ENCODE data around the gene CD302. TPM values are rescaled to one million over a fixed set of nuclear protein-coding genes. Genes with fewer than 3 reads are reported as not detected.
"Not testable (repeated sequence)": the region's sequence is repeated elsewhere in the genome, so short reads cannot be mapped to it uniquely, and the experiment has no call there.

CD302 gene
- total and polyA plus RNA-seq, 2 experiments from 2014 or later: 10.5 to 13.9 TPM

- peaks cover 31% of the 10 kb centered on the region for H4K20me1 ChIP-seq (ENCODE audit: insufficient read depth)
- peaks cover 69% of the 10 kb centered on the region for H3K36me3 ChIP-seq (ENCODE audit: low read depth)
- no peak overlapping the region for H3K9ac ChIP-seq
- in situ Hi-C loops (cut with MboI): no loop called here
- H3K4me2 ChIP-seq (ENCODE audit: unreplicated experiment): peak overlapping the region; percentile 24
- H3K27me3 ChIP-seq (replicated peaks; ENCODE audit: insufficient read depth): no peaks in the 10 kb centered on the region
- H2AFZ ChIP-seq: no peak overlapping the region
- H3K9me2 ChIP-seq (ENCODE audit: insufficient read depth): no peaks in the 10 kb centered on the region
- 32 to 39% methylated on average over 3 of the region's 3 CpGs for WGBS, 2 experiments (ENCODE audit: low coverage in 1 of 2, low lambda C conversion rate in 2 of 2, missing lambda C conversion rate in 2 of 2)
- H3K79me2 ChIP-seq (ENCODE audit: insufficient read depth): peaks cover 100% of the 10 kb centered on the region
- peak; percentile 43 for DNase-seq
- H3K9me3 ChIP-seq (ENCODE audit: low read depth): no peaks in the 10 kb centered on the region
- no peak overlapping the region for H3K4me3 ChIP-seq
- TF ChIP-seq EZH2 (IDR thresholded peaks at IDR 0.05; ENCODE audit: insufficient read depth, poor library complexity, severe bottlenecking) (no peak), EZH2phosphoT487 (IDR thresholded peaks at IDR 0.05; ENCODE audit: insufficient read depth, low read depth) (no peak)
- H3K4me1 ChIP-seq (ENCODE audit: insufficient read depth): peaks cover 28% of the 10 kb centered on the region
- peak overlapping the region; percentile 48 for H3K27ac ChIP-seq
- peaks cover 27% of the 10 kb centered on the region for H3F3A ChIP-seq (ENCODE audit: insufficient read depth)
Measured at GRCh38 chr2:159736048-159736447, 62.0 kb downstream of the CD302 start.

- Histone ChIP-seq H3K9me2 (ENCODE audit: insufficient read depth) (no peaks in the 10 kb centered on the region), H3K79me2 (ENCODE audit: insufficient read depth) (peaks cover 100% of the 10 kb centered on the region), H3K27me3 (replicated peaks; ENCODE audit: insufficient read depth) (no peaks in the 10 kb centered on the region), H3K4me3 (no peak overlapping the region), H3K9ac (no peak overlapping the region), H2AFZ (no peak overlapping the region), H3K36me3 (ENCODE audit: low read depth) (peaks cover 71% of the 10 kb centered on the region), H3K9me3 (ENCODE audit: low read depth) (no peaks in the 10 kb centered on the region), H3K4me2 (ENCODE audit: unreplicated experiment) (peak overlapping the region; percentile 24), H3K27ac (peak overlapping the region; percentile 48), H3K4me1 (ENCODE audit: insufficient read depth) (peaks cover 28% of the 10 kb centered on the region), H4K20me1 (ENCODE audit: insufficient read depth) (peaks cover 31% of the 10 kb centered on the region), H3F3A (ENCODE audit: insufficient read depth) (peaks cover 27% of the 10 kb centered on the region)
- TF ChIP-seq EZH2 (IDR thresholded peaks at IDR 0.05; ENCODE audit: insufficient read depth, poor library complexity, severe bottlenecking) (no peak), EZH2phosphoT487 (IDR thresholded peaks at IDR 0.05; ENCODE audit: insufficient read depth, low read depth) (no peak)
- in situ Hi-C loops (cut with MboI): no loop called here
- WGBS, 2 experiments (ENCODE audit: low coverage in 1 of 2, low lambda C conversion rate in 2 of 2, missing lambda C conversion rate in 2 of 2): 13 to 19% methylated on average over 1 of the region's 1 CpG
- no peak for DNase-seq
Measured at GRCh38 chr2:159735648-159736047, 62.4 kb downstream of the CD302 start.

GRCh38 chr2:159728629-159729028 lies 69.4 kb downstream of the CD302 start:
- Histone ChIP-seq H2AFZ (no peak overlapping the region), H3K9me3 (ENCODE audit: low read depth) (no peaks in the 10 kb centered on the region), H3K4me2 (ENCODE audit: unreplicated experiment) (no peak overlapping the region), H3K27me3 (replicated peaks; ENCODE audit: insufficient read depth) (no peaks in the 10 kb centered on the region), H3K36me3 (ENCODE audit: low read depth) (peaks cover 69% of the 10 kb centered on the region), H4K20me1 (ENCODE audit: insufficient read depth) (peaks cover 55% of the 10 kb centered on the region), H3K9me2 (ENCODE audit: insufficient read depth) (no peaks in the 10 kb centered on the region), H3K27ac (no peak overlapping the region), H3K4me1 (ENCODE audit: insufficient read depth) (no peaks in the 10 kb centered on the region), H3K4me3 (no peak overlapping the region), H3K79me2 (ENCODE audit: insufficient read depth) (peaks cover 100% of the 10 kb centered on the region), H3K9ac (no peak overlapping the region), H3F3A (ENCODE audit: insufficient read depth) (peaks cover 4% of the 10 kb centered on the region; the same call in 1 of the 2 replicates)
- 80 to 84% methylated on average over 3 of the region's 3 CpGs for WGBS, 2 experiments (ENCODE audit: low coverage in 1 of 2, low lambda C conversion rate in 2 of 2, missing lambda C conversion rate in 2 of 2)
- no peak for DNase-seq
- TF ChIP-seq EZH2 (IDR thresholded peaks at IDR 0.05; ENCODE audit: insufficient read depth, poor library complexity, severe bottlenecking) (no peak), EZH2phosphoT487 (IDR thresholded peaks at IDR 0.05; ENCODE audit: insufficient read depth, low read depth) (no peak)
- in situ Hi-C loops (cut with MboI): no loop called here

GRCh38 chr2:159725713-159726112 lies 72.3 kb downstream of the CD302 start:
- Histone ChIP-seq H3K36me3 (ENCODE audit: low read depth) (peaks cover 48% of the 10 kb centered on the region), H2AFZ (no peak overlapping the region), H3K9me3 (ENCODE audit: low read depth) (no peaks in the 10 kb centered on the region), H4K20me1 (ENCODE audit: insufficient read depth) (peaks cover 82% of the 10 kb centered on the region), H3F3A (ENCODE audit: insufficient read depth) (peaks cover 13% of the 10 kb centered on the region), H3K79me2 (ENCODE audit: insufficient read depth) (peaks cover 100% of the 10 kb centered on the region), H3K9me2 (ENCODE audit: insufficient read depth) (no peaks in the 10 kb centered on the region), H3K9ac (no peak overlapping the region), H3K4me3 (no peak overlapping the region), H3K27me3 (replicated peaks; ENCODE audit: insufficient read depth) (no peaks in the 10 kb centered on the region), H3K4me1 (ENCODE audit: insufficient read depth) (0 out of 2 replicates have a peak, but pooled peaks cover 5% of the 10 kb centered on the region), H3K4me2 (ENCODE audit: unreplicated experiment) (no peak overlapping the region), H3K27ac (no peak overlapping the region)
- WGBS, 2 experiments (ENCODE audit: low coverage in 1 of 2, low lambda C conversion rate in 2 of 2, missing lambda C conversion rate in 2 of 2): 89 to 92% methylated on average over 3 of the region's 3 CpGs
- DNase-seq: no peak
- in situ Hi-C loops (cut with MboI): no loop called here
- TF ChIP-seq EZH2 (IDR thresholded peaks at IDR 0.05; ENCODE audit: insufficient read depth, poor library complexity, severe bottlenecking) (no peak), EZH2phosphoT487 (IDR thresholded peaks at IDR 0.05; ENCODE audit: insufficient read depth, low read depth) (no peak)

GRCh38 chr2:159724795-159725572 lies 73.0 kb downstream of the CD302 start:
- WGBS, 2 experiments (ENCODE audit: low coverage in 1 of 2, low lambda C conversion rate in 2 of 2, missing lambda C conversion rate in 2 of 2): 88 to 89% methylated on average over 6 of the region's 6 CpGs
- DNase-seq; H3K27me3 ChIP-seq (replicated peaks; ENCODE audit: insufficient read depth); H3K4me2 ChIP-seq (ENCODE audit: unreplicated experiment); H2AFZ ChIP-seq; H3K4me3 ChIP-seq; H3K9me2 ChIP-seq (ENCODE audit: insufficient read depth); H3K27ac ChIP-seq; H3K9ac ChIP-seq; H3K9me3 ChIP-seq (ENCODE audit: low read depth); H3K4me1 ChIP-seq (ENCODE audit: insufficient read depth); in situ Hi-C loops (cut with MboI); H3F3A ChIP-seq (ENCODE audit: insufficient read depth): not testable (repeated sequence)
- peaks cover 83% of the 10 kb centered on the region for H4K20me1 ChIP-seq (ENCODE audit: insufficient read depth)
- H3K79me2 ChIP-seq (ENCODE audit: insufficient read depth): peaks cover 100% of the 10 kb centered on the region
- H3K36me3 ChIP-seq (ENCODE audit: low read depth): peaks cover 49% of the 10 kb centered on the region

Data from GM23248 (cell line).